ENCODE results near the gene RIT2. TPM values are rescaled to one million over a fixed set of nuclear protein-coding genes. Genes with fewer than 3 reads are reported as not detected.

RIT2 gene
- polyA plus RNA-seq, 1 donor from 2014 or later, result 1.1 TPM

- Histone ChIP-seq H3K27me3 (ENCODE audit: insufficient read depth, low read depth, low read length) (no peaks in the 10 kb centered on the region), H3F3A (ENCODE audit: insufficient read depth, low read length, poor library complexity, severe bottlenecking) (no peaks in the 10 kb centered on the region), H3K79me2 (replicated peaks; ENCODE audit: insufficient read depth, low read length) (no peaks in the 10 kb centered on the region), H4K20me1 (ENCODE audit: insufficient read depth) (no peaks in the 10 kb centered on the region), H3K27ac (ENCODE audit: low read length) (no peak overlapping the region), H3K4me2 (ENCODE audit: low read length) (no peak overlapping the region), H2AFZ (ENCODE audit: low read depth, low read length) (no peak overlapping the region), H3K9ac (ENCODE audit: low read length) (no peak overlapping the region), H3K36me3 (ENCODE audit: insufficient read depth, low read length) (no peaks in the 10 kb centered on the region), H3K9me3 (ENCODE audit: low read length) (no peaks in the 10 kb centered on the region), H3K9me2 (ENCODE audit: insufficient read depth, low read length) (no peaks in the 10 kb centered on the region), H3K4me3 (ENCODE audit: low read length) (no peak overlapping the region)
- no peak for TF ChIP-seq POLR2AphosphoS5 (IDR thresholded peaks at IDR 0.05)
- no peak for TF ChIP-seq EP300 (conservative IDR thresholded peaks at IDR 0.05; ENCODE audit: poor library complexity, severe bottlenecking)
- TF ChIP-seq EZH2 (IDR thresholded peaks at IDR 0.05; ENCODE audit: borderline replicate concordance, insufficient read depth, low read length, poor library complexity, severe bottlenecking), result no peak
- no peak for TF ChIP-seq REST (IDR thresholded peaks at IDR 0.05; ENCODE audit: borderline replicate concordance)
Observed at GRCh38 chr18:42959528-42959927, 156.0 kb downstream of the RIT2 start.

- H3K4me2 ChIP-seq (ENCODE audit: low read length), result no peak overlapping the region
- no peak overlapping the region for H3K27ac ChIP-seq (ENCODE audit: low read length)
- H3K4me3 ChIP-seq (ENCODE audit: low read length), result no peak overlapping the region
- H4K20me1 ChIP-seq (ENCODE audit: insufficient read depth), result no peaks in the 10 kb centered on the region
- no peak for TF ChIP-seq CTCF (IDR thresholded peaks at IDR 0.05; ENCODE audit: poor library complexity, severe bottlenecking)
- TF ChIP-seq TAF1 (IDR thresholded peaks at IDR 0.05; ENCODE audit: low read depth), result no peak
- no peak overlapping the region for H3K9ac ChIP-seq (ENCODE audit: low read length)
- H3K27me3 ChIP-seq (ENCODE audit: insufficient read depth, low read depth, low read length), result no peaks in the 10 kb centered on the region
- no peaks in the 10 kb centered on the region for H3K36me3 ChIP-seq (ENCODE audit: insufficient read depth, low read length)
- no peaks in the 10 kb centered on the region for H3F3A ChIP-seq (ENCODE audit: insufficient read depth, low read length, poor library complexity, severe bottlenecking)
- H3K79me2 ChIP-seq (replicated peaks; ENCODE audit: insufficient read depth, low read length), result no peaks in the 10 kb centered on the region
- no peaks in the 10 kb centered on the region for H3K9me2 ChIP-seq (ENCODE audit: insufficient read depth, low read length)
- H2AFZ ChIP-seq (ENCODE audit: low read depth, low read length), result no peak overlapping the region
- no peaks in the 10 kb centered on the region for H3K9me3 ChIP-seq (ENCODE audit: low read length)
Observed at GRCh38 chr18:42958353-42958752, 157.1 kb downstream of the RIT2 start.

GRCh38 chr18:42956287-42956686 is 159.2 kb downstream of the RIT2 start:
- no peaks in the 10 kb centered on the region for H4K20me1 ChIP-seq (ENCODE audit: insufficient read depth)
- H3K79me2 ChIP-seq (replicated peaks; ENCODE audit: insufficient read depth, low read length), result no peaks in the 10 kb centered on the region
- no peak overlapping the region for H3K4me3 ChIP-seq (ENCODE audit: low read length)
- H3K27ac ChIP-seq (ENCODE audit: low read length), result no peak overlapping the region
- no peaks in the 10 kb centered on the region for H3F3A ChIP-seq (ENCODE audit: insufficient read depth, low read length, poor library complexity, severe bottlenecking)
- H3K36me3 ChIP-seq (ENCODE audit: insufficient read depth, low read length), result no peaks in the 10 kb centered on the region
- no peaks in the 10 kb centered on the region for H3K27me3 ChIP-seq (ENCODE audit: insufficient read depth, low read depth, low read length)
- no peaks in the 10 kb centered on the region for H3K9me2 ChIP-seq (ENCODE audit: insufficient read depth, low read length)
- H3K9me3 ChIP-seq (ENCODE audit: low read length), result no peaks in the 10 kb centered on the region
- no peak overlapping the region for H3K9ac ChIP-seq (ENCODE audit: low read length)
- no peak overlapping the region for H3K4me2 ChIP-seq (ENCODE audit: low read length)
- H2AFZ ChIP-seq (ENCODE audit: low read depth, low read length), result no peak overlapping the region
- TF ChIP-seq EZH2 (IDR thresholded peaks at IDR 0.05; ENCODE audit: borderline replicate concordance, insufficient read depth, low read length, poor library complexity, severe bottlenecking) (no peak), RAD21 (conservative IDR thresholded peaks at IDR 0.05) (no peak), REST (IDR thresholded peaks at IDR 0.05; ENCODE audit: borderline replicate concordance) (no peak), SMC3 (conservative IDR thresholded peaks at IDR 0.05; ENCODE audit: poor library complexity) (no peak), TAF1 (IDR thresholded peaks at IDR 0.05; ENCODE audit: low read depth) (no peak), POLR2AphosphoS5 (IDR thresholded peaks at IDR 0.05) (no peak), CTCF (IDR thresholded peaks at IDR 0.05; ENCODE audit: poor library complexity, severe bottlenecking) (no peak), MXI1 (conservative IDR thresholded peaks at IDR 0.05; ENCODE audit: poor library complexity, severe bottlenecking) (no peak), EP300 (conservative IDR thresholded peaks at IDR 0.05; ENCODE audit: poor library complexity, severe bottlenecking) (no peak)
